ENCODE data around the gene KDM5C. TPM values are rescaled to one million over a fixed set of nuclear protein-coding genes. Genes with fewer than 3 reads are reported as not detected.

Gene KDM5C
- total RNA-seq (100 to 1,000 TPM in 3 of 5 donors, 10 to 100 TPM in 2; 73.5 to 390 (median 151) TPM), polyA plus RNA-seq (10 to 100 TPM; 11.8 to 19.9 (median 13.0) TPM)
- long read RNA-seq, donor 1 = 0 reads
- long read RNA-seq, donor 2, full-length matches to known transcripts = 3 of 3 reads
- long read RNA-seq, donor 2, partial matches to known transcripts = 0 of 3 reads
- long read RNA-seq, donor 2, other reads (novel, unspliced or antisense) = 0 of 3 reads
- long read RNA-seq, donor 3, full-length matches to known transcripts = 2 of 2 reads
- long read RNA-seq, donor 3, partial matches to known transcripts = 0 of 2 reads
- long read RNA-seq, donor 3, other reads (novel, unspliced or antisense) = 0 of 2 reads
- long read RNA-seq, donor 4 = 0 reads
- long read RNA-seq, donor 5, full-length matches to known transcripts = 3 of 18 reads
- long read RNA-seq, donor 5, partial matches to known transcripts = 15 of 18 reads
- long read RNA-seq, donor 5, other reads (novel, unspliced or antisense) = 0 of 18 reads
- long read RNA-seq, donor 6, full-length matches to known transcripts = 4 of 32 reads
- long read RNA-seq, donor 6, partial matches to known transcripts = 28 of 32 reads
- long read RNA-seq, donor 6, other reads (novel, unspliced or antisense) = 0 of 32 reads
- long read RNA-seq, donor 7, full-length matches to known transcripts = 1 of 1 reads
- long read RNA-seq, donor 7, partial matches to known transcripts = 0 of 1 reads
- long read RNA-seq, donor 7, other reads (novel, unspliced or antisense) = 0 of 1 reads
- long read RNA-seq, donor 8 = 0 reads
- long read RNA-seq, donor 9, partial matches to known transcripts = 6 of 7 reads
- long read RNA-seq, donor 9, other reads (novel, unspliced or antisense) = 0 of 7 reads
- long read RNA-seq, donor 10, full-length matches to known transcripts = 1 of 7 reads
- long read RNA-seq, donor 10, partial matches to known transcripts = 6 of 7 reads
- long read RNA-seq, donor 10, other reads (novel, unspliced or antisense) = 0 of 7 reads

- H3K36me3 ChIP-seq = peaks cover 0 to 14% (median 12%) of the 10 kb centered on the region in 4 donors
- DNase-seq = peak; percentile 95 to 98
- 0 to 1% (median 0%) methylated on average over 30 to 67 of the region's 67 CpGs for WGBS, 5 donors
- H3K4me3 ChIP-seq = peak within 1 kb of the TSS; percentile 77 to 92 (median 90)
- no peaks in the 10 kb centered on the region for H3K9me3 ChIP-seq
- peaks cover 10 to 42% (median 34%) of the 10 kb centered on the region in 4 donors for H3K4me1 ChIP-seq
- intact Hi-C loops (cut with DNase I; ENCODE audit: low total_unique reads) = no loop called here
- TF ChIP-seq POLR2AphosphoS5 (IDR thresholded peaks at IDR 0.05) (peak in 2 of 3 donors; percentile 67 to 80), CTCF (IDR thresholded peaks at IDR 0.05) (no peak)
- H3K27me3 ChIP-seq = no peaks in the 10 kb centered on the region
- peak within 1 kb of the TSS; percentile 61 to 93 (median 91) for H3K27ac ChIP-seq
Observed at GRCh38 chrX:53224860-53225797, at the start of gene KDM5C. KDM5C (minus strand) TSS chrX:53225207; CDS start chrX:53224889, 318 bp downstream.

- Histone ChIP-seq H3K27ac (no peak overlapping the region), H3K9me3 (no peaks in the 10 kb centered on the region), H3K36me3 (no peaks in the 10 kb centered on the region), H3K4me1 (no peaks in the 10 kb centered on the region), H3K27me3 (no peaks in the 10 kb centered on the region), H3K4me3 (no peak overlapping the region)
- DNase-seq = no peak
- intact Hi-C loops (cut with DNase I; ENCODE audit: low total_unique reads) = no loop called here
- no peak for TF ChIP-seq EP300 (IDR thresholded peaks at IDR 0.05)
- TF ChIP-seq CTCF (IDR thresholded peaks at IDR 0.05) = no peak
- TF ChIP-seq POLR2A (IDR thresholded peaks at IDR 0.05) = no peak
- no peak for TF ChIP-seq POLR2AphosphoS5 (IDR thresholded peaks at IDR 0.05)
- 66 to 85% (median 75%) methylated on average over 7 to 8 of the region's 8 CpGs for WGBS, 5 donors
Observed at GRCh38 chrX:53272808-53273337, 47.9 kb upstream of the KDM5C start.

- Histone ChIP-seq H3K27ac (no peak overlapping the region), H3K4me1 (peaks cover 0 to 13% (median 0%) of the 10 kb centered on the region in 4 donors), H3K27me3 (peaks cover 0 to 4% (median 0%) of the 10 kb centered on the region in 3 donors), H3K36me3 (no peaks in the 10 kb centered on the region), H3K9me3 (no peaks in the 10 kb centered on the region), H3K4me3 (no peak overlapping the region)
- 77 to 95% (median 88%) methylated on average over 14 of the region's 14 CpGs for WGBS, 5 donors
- intact Hi-C loops (cut with DNase I; ENCODE audit: low total_unique reads) = no loop called here
- TF ChIP-seq POLR2AphosphoS5 (IDR thresholded peaks at IDR 0.05) (no peak), CTCF (IDR thresholded peaks at IDR 0.05) (no peak), POLR2A (IDR thresholded peaks at IDR 0.05) (no peak), EP300 (IDR thresholded peaks at IDR 0.05) (no peak)
- no peak for DNase-seq
Observed at GRCh38 chrX:53269536-53270107, 44.6 kb upstream of the KDM5C start.
